ENCODE data around the gene DIDO1.
"Not testable (repeated sequence)": the region's sequence is repeated elsewhere in the genome, so short reads cannot be mapped to it uniquely, and the experiment has no call there.

DIDO1 gene

GRCh38 chr20:62858058-62858830, 68.1 kb downstream of the DIDO1 start:
- no peak for TF ChIP-seq ZNF274 (IDR thresholded peaks at IDR 0.05; ENCODE audit: low read depth, low read length)
- no peak overlapping the region; the same call in 1 of the 2 replicates for H3K4me3 ChIP-seq (ENCODE audit: low read length)

GRCh38 chr20:62856931-62857619, 69.2 kb downstream of the DIDO1 start:
- TF ChIP-seq ZNF274 (IDR thresholded peaks at IDR 0.05; ENCODE audit: low read depth, low read length): no peak
- H3K4me3 ChIP-seq (ENCODE audit: low read length): no peak overlapping the region

GRCh38 chr20:62855120-62855519, 71.2 kb downstream of the DIDO1 start:
- H3K4me3 ChIP-seq (ENCODE audit: low read length): no peak overlapping the region
- TF ChIP-seq ZNF274 (IDR thresholded peaks at IDR 0.05; ENCODE audit: low read depth, low read length): no peak

GRCh38 chr20:62854121-62854520, 72.2 kb downstream of the DIDO1 start:
- TF ChIP-seq ZNF274 (IDR thresholded peaks at IDR 0.05; ENCODE audit: low read depth, low read length): no peak
- H3K4me3 ChIP-seq (ENCODE audit: low read length): no peak overlapping the region

- not testable (repeated sequence) for H3K4me3 ChIP-seq (ENCODE audit: low read length)
Measured at GRCh38 chr20:62853304-62853703, 73.0 kb downstream of the DIDO1 start.

GRCh38 chr20:62852841-62853240, 73.5 kb downstream of the DIDO1 start:
- no peak for TF ChIP-seq ZNF274 (IDR thresholded peaks at IDR 0.05; ENCODE audit: low read depth, low read length)

GRCh38 chr20:62852196-62852595, 74.1 kb downstream of the DIDO1 start:
- TF ChIP-seq ZNF274 (IDR thresholded peaks at IDR 0.05; ENCODE audit: low read depth, low read length): no peak
- H3K4me3 ChIP-seq (ENCODE audit: low read length): no peak overlapping the region

More at GRCh38 chr20:62852841-62853240, 73.5 kb downstream of the DIDO1 start:
- H3K4me3 ChIP-seq (ENCODE audit: low read length): no peak overlapping the region

- no peak for TF ChIP-seq ZNF274 (IDR thresholded peaks at IDR 0.05; ENCODE audit: low read depth, low read length)
- no peak overlapping the region for H3K4me3 ChIP-seq (ENCODE audit: low read length)
Measured at GRCh38 chr20:62850333-62850974, 75.9 kb downstream of the DIDO1 start.

GRCh38 chr20:62849431-62849830, 76.9 kb downstream of the DIDO1 start:
- no peak overlapping the region for H3K4me3 ChIP-seq (ENCODE audit: low read length)
- no peak for TF ChIP-seq ZNF274 (IDR thresholded peaks at IDR 0.05; ENCODE audit: low read depth, low read length)

GRCh38 chr20:62848917-62849316, 77.4 kb downstream of the DIDO1 start:
- H3K4me3 ChIP-seq (ENCODE audit: low read length): not testable (repeated sequence)

GRCh38 chr20:62846166-62846890, 80.0 kb downstream of the DIDO1 start:
- H3K4me3 ChIP-seq (ENCODE audit: low read length): no peak overlapping the region
- no peak for TF ChIP-seq ZNF274 (IDR thresholded peaks at IDR 0.05; ENCODE audit: low read depth, low read length)

GRCh38 chr20:62845416-62846160, 80.7 kb downstream of the DIDO1 start:
- no peak overlapping the region for H3K4me3 ChIP-seq (ENCODE audit: low read length)
- TF ChIP-seq ZNF274 (IDR thresholded peaks at IDR 0.05; ENCODE audit: low read depth, low read length): no peak

- no peak for TF ChIP-seq ZNF274 (IDR thresholded peaks at IDR 0.05; ENCODE audit: low read depth, low read length)
- H3K4me3 ChIP-seq (ENCODE audit: low read length): no peak overlapping the region
Measured at GRCh38 chr20:62844182-62844581, 82.1 kb downstream of the DIDO1 start.

- TF ChIP-seq ZNF274 (IDR thresholded peaks at IDR 0.05; ENCODE audit: low read depth, low read length): no peak
- no peak overlapping the region for H3K4me3 ChIP-seq (ENCODE audit: low read length)
Measured at GRCh38 chr20:62843656-62844055, 82.6 kb downstream of the DIDO1 start.

Data from GM08714 (cell line).